SK-N-SH (cell line): ENCODE measurements around the gene SMIM24. TPM values are rescaled to one million over a fixed set of nuclear protein-coding genes. Genes with fewer than 3 reads are reported as not detected.

Experiments
- CTCF ChIA-PET: fragments of 300-600, 350-600 bp; formaldehyde crosslinking; extraction: SDS; loops from one replicate; lab custom pipeline; 2021; lab: Yijun Ruan, JAX
- POLR2A ChIA-PET: fragments of 350-600 bp; sonication (Branson Sonifier 250); formaldehyde crosslinking; extraction: SDS; loops from one replicate; lab custom pipeline; 2020; ENCODE audit warnings: antibody characterized with exemption, inconsistent platforms; lab: Yijun Ruan, JAX
- DNase-seq: peaks from one replicate; pipeline ENCODE4 v3.0.0; 2012
- H2AFZ ChIP-seq: fragments of 200-600 bp; sonication (generic); 2 replicates; pipeline ENCODE4 v1.8.1; 2016; ENCODE audit warnings: antibody characterized with exemption, mild to moderate bottlenecking, low read depth
- H3F3A ChIP-seq: fragments of 200-600 bp; sonication (generic); replicated peaks from 2 replicates; pipeline ENCODE3; 2016; ENCODE audit warnings: antibody characterized with exemption, mild to moderate bottlenecking; ENCODE audit not compliant: insufficient read depth
- H3K27ac ChIP-seq, 2 experiments: fragments of 200-500 bp in 1 of 2; fragments of 200-600 bp in 1 of 2; sonication (Bioruptor generic) in 1 of 2; sonication (generic), shearing (Covaris generic) in 1 of 2; 2 replicates each; pipeline versions ENCODE4 v1.5.1 to v1.6.1; 2014 to 2016; ENCODE audit warnings: low read depth in 2 of 2, inconsistent platforms in 1 of 2, low read length in 1 of 2, mild to moderate bottlenecking in 1 of 2, mixed read lengths in 1 of 2
- H3K27me3 ChIP-seq: fragments of 200-600 bp; sonication (generic), shearing (Covaris generic); 2 replicates; pipeline ENCODE4 v1.6.1; 2016; ENCODE audit warnings: mixed run types; ENCODE audit not compliant: insufficient read depth
- H3K36me3 ChIP-seq, 2 experiments: fragments of 200-500 bp in 1 of 2; fragments of 200-600 bp in 1 of 2; sonication (Bioruptor generic) in 1 of 2; sonication (generic) in 1 of 2; replicated peaks in 1 of 2; 2 replicates each; pipeline versions ENCODE3 to v1.5.1; 2014 to 2016; ENCODE audit warnings: low read length in 1 of 2, mild to moderate bottlenecking in 1 of 2; ENCODE audit not compliant: insufficient read depth in 2 of 2, control insufficient read depth in 1 of 2
- H3K4me1 ChIP-seq, 2 experiments: fragments of 200-500 bp in 1 of 2; fragments of 200-600 bp in 1 of 2; sonication (Bioruptor generic) in 1 of 2; sonication (generic), shearing (Covaris generic) in 1 of 2; 2 replicates each; pipeline versions ENCODE4 v1.5.1 to v1.6.1; 2014 to 2016; ENCODE audit warnings: low read depth in 1 of 2, low read length in 1 of 2, mixed run types in 1 of 2; ENCODE audit not compliant: insufficient read depth in 2 of 2, control insufficient read depth in 1 of 2
- H3K4me2 ChIP-seq: fragments of 200-600 bp; sonication (generic), shearing (Covaris generic); 2 replicates; pipeline ENCODE4 v1.6.1; 2017; ENCODE audit warnings: mixed run types
- H3K4me3 ChIP-seq, 2 experiments: fragments of 200-500 bp in 1 of 2; fragments of 200-600 bp in 1 of 2; sonication (Bioruptor generic) in 1 of 2; sonication (generic), shearing (Covaris generic) in 1 of 2; 2 replicates each; pipeline versions ENCODE4 v1.5.1 to v1.8.1; 2014 to 2016; ENCODE audit warnings: low read depth in 2 of 2, inconsistent platforms in 1 of 2, low read length in 1 of 2, mild to moderate bottlenecking in 1 of 2, mixed read lengths in 1 of 2, moderate library complexity in 1 of 2
- H3K79me2 ChIP-seq: fragments of 200-600 bp; sonication (generic); 2 replicates; pipeline ENCODE4 v1.8.1; 2017; ENCODE audit warnings: mild to moderate bottlenecking; ENCODE audit not compliant: insufficient read depth
- H3K9ac ChIP-seq: fragments of 200-600 bp; sonication (generic); 2 replicates; pipeline ENCODE4 v1.6.1; 2017; ENCODE audit warnings: mixed run types
- H3K9me2 ChIP-seq: fragments of 200-600 bp; sonication (generic); 2 replicates; pipeline ENCODE4 v1.6.1; 2017; ENCODE audit warnings: mixed run types
- H3K9me3 ChIP-seq: fragments of 200-600 bp; sonication (generic); 2 replicates; pipeline ENCODE4 v1.6.1; 2017; ENCODE audit warnings: mixed run types, mild to moderate bottlenecking, moderate library complexity
- H4K20me1 ChIP-seq: fragments of 200-600 bp; sonication (generic); 2 replicates; pipeline ENCODE4 v1.6.1; 2017; ENCODE audit warnings: mild to moderate bottlenecking, mixed run types; ENCODE audit not compliant: insufficient read depth
- CHD2 ChIP-seq: fragments of 150-350 bp; IDR thresholded peaks from 2 replicates; pipeline ENCODE4 v1.6.1; 2018; ENCODE audit warnings: low read length; ENCODE audit not compliant: partially characterized antibody
- EZH2phosphoT487 ChIP-seq: fragments of 200-600 bp; sonication (generic); IDR thresholded peaks from 2 replicates; pipeline ENCODE4 v1.6.1; 2017; ENCODE audit warnings: low read depth, mixed run types, mild to moderate bottlenecking, antibody characterized with exemption, moderate library complexity, borderline replicate concordance
- FOXJ3 ChIP-seq: sonication (generic); formaldehyde crosslinking; IDR thresholded peaks from 2 replicates; pipeline ENCODE4 v1.5.1; 2020; ENCODE audit warnings: mild to moderate bottlenecking, missing genetic modification reagents
- MAX ChIP-seq: IDR thresholded peaks from 2 replicates; pipeline ENCODE4 v1.4.0; 2012; ENCODE audit warnings: low read depth
- MXI1 ChIP-seq: IDR thresholded peaks from 2 replicates; pipeline ENCODE4 v1.6.1; 2012; ENCODE audit warnings: mild to moderate bottlenecking, low read depth, low read length, improper control_type of control experiment
- NFIC ChIP-seq: IDR thresholded peaks from 2 replicates; pipeline ENCODE4 v1.4.0; 2012; ENCODE audit warnings: borderline replicate concordance
- NRF1 ChIP-seq: IDR thresholded peaks from 2 replicates; pipeline ENCODE4 v1.6.1; 2012; ENCODE audit warnings: low read depth, mild to moderate bottlenecking, low read length
- POLR2AphosphoS5 ChIP-seq: IDR thresholded peaks from 2 replicates; pipeline ENCODE4 v1.6.1; 2012; ENCODE audit warnings: low read depth, low read length
- RAD21 ChIP-seq: IDR thresholded peaks from 2 replicates; pipeline ENCODE4 v1.6.1; 2012; ENCODE audit warnings: mild to moderate bottlenecking, low read length
- RCOR1 ChIP-seq: fragments of 150-350 bp; IDR thresholded peaks from 2 replicates; pipeline ENCODE4 v1.6.1; 2017; ENCODE audit warnings: antibody characterized with exemption, low read length
- RFX5 ChIP-seq: IDR thresholded peaks from 2 replicates; pipeline ENCODE4 v1.6.1; 2012; ENCODE audit warnings: mild to moderate bottlenecking, improper control_type of control experiment, low read length
- RXRA ChIP-seq: IDR thresholded peaks from 2 replicates; pipeline ENCODE4 v1.4.0; 2012; ENCODE audit warnings: low read depth, mild to moderate bottlenecking, borderline replicate concordance
- SIN3A ChIP-seq: IDR thresholded peaks from 2 replicates; pipeline ENCODE4 v1.6.1; 2012; ENCODE audit warnings: low read depth, mild to moderate bottlenecking, low read length, moderate library complexity, borderline replicate concordance
- SMC3 ChIP-seq: IDR thresholded peaks from 2 replicates; pipeline ENCODE4 v1.6.1; 2012; ENCODE audit warnings: low read depth, low read length, improper control_type of control experiment
- TCF12 ChIP-seq: IDR thresholded peaks from 2 replicates; pipeline ENCODE4 v1.4.0; 2012
- USF2 ChIP-seq: fragments of 150-350 bp; IDR thresholded peaks from 2 replicates; pipeline ENCODE4 v1.6.1; 2017; ENCODE audit warnings: antibody characterized with exemption, low read length, low read depth, borderline replicate concordance
- YY1 ChIP-seq: IDR thresholded peaks from 2 replicates; pipeline ENCODE4 v1.4.0; 2012; ENCODE audit warnings: low read depth, mild to moderate bottlenecking
- WGBS: methylation state at CpG from one replicate; pipeline ENCODE4 v1.1.6; 2017; ENCODE audit warnings: low lambda C conversion rate; 5-methylcytosine and 5-hydroxymethylcytosine counted together
- polyA plus RNA-seq, 3 experiments: library from polyadenylated mRNA; depleted of rRNA; stranded (reverse); fragments of >200 nt; gene quantifications; 2 replicates each; pipeline ENCODE4 v1.2.3, GENCODE V29; 2012
- TF ChIP-seq, protein P1 (sequence below): fragments of 200-600 bp; sonication (generic); IDR thresholded peaks from 2 replicates; pipeline ENCODE4 v1.6.1; 2017; ENCODE audit warnings: antibody characterized with exemption, mild to moderate bottlenecking, moderate library complexity
- TF ChIP-seq, protein P2 (sequence below): IDR thresholded peaks from 2 replicates; pipeline ENCODE4 v1.4.0; 2012; ENCODE audit warnings: low read depth, borderline replicate concordance

Gene SMIM24
- polyA plus RNA-seq, 1 of the 3 experiments (the other 2 are of a cell fraction), result 0.12 TPM

DNA sequence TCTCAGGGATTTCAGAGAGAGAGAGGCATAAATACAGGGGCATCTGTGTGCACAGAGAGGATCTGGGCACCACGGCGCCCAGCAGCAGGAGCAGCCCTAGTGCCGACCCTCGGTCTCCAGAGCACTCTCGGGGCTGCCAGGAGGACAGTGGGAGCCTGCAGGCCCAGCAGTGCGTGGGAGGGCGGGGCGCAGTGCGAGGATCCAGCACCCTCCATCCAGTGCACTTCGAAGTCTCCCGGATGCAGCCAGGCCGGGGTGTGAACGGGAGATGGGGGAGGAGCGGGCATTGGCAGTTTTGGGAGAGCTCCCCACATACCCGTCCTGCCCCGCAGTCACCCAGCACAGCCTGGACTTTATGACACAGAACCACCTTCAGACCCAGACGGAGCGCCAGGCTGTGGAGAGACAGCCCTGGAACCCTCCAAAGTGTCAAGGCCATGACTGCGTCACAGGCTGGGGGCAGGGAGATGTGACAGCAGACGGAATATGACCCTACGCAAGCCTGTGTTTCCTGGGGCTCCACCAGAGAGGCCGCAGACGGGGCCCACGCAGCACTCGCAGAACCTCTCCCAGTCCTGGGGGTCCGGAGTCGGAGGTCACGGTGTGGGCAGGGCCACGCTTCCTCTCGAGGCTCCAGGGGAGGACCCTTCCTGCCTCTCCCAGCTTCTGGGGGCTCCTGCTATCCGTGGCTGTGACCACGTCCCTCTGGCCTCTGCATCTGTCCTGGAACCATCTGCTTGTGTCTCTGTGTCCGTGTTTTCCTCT is 43.9 kb upstream of the SMIM24 start:
- no peaks in the 10 kb centered on the region for H3K27me3 ChIP-seq
- H3F3A ChIP-seq, result no peaks in the 10 kb centered on the region
- H3K4me1 ChIP-seq, result peaks cover 0 to 13% of the 10 kb centered on the region in 2 experiments; a peak in 1 of 4 replicates
- POLR2A ChIA-PET, result no interaction called here
- H3K4me3 ChIP-seq, result no peak overlapping the region
- no peak overlapping the region for H3K4me2 ChIP-seq
- H3K9me2 ChIP-seq, result no peaks in the 10 kb centered on the region
- H3K27ac ChIP-seq, result no peak overlapping the region
- no peak for TF ChIP-seq CHD2
- no peak for TF ChIP-seq YY1
- no peak for TF ChIP-seq POLR2AphosphoS5
- TF ChIP-seq MXI1, result no peak
- TF ChIP-seq NFIC, result no peak
- no peak for TF ChIP-seq SMC3
- TF ChIP-seq, protein P1, sequence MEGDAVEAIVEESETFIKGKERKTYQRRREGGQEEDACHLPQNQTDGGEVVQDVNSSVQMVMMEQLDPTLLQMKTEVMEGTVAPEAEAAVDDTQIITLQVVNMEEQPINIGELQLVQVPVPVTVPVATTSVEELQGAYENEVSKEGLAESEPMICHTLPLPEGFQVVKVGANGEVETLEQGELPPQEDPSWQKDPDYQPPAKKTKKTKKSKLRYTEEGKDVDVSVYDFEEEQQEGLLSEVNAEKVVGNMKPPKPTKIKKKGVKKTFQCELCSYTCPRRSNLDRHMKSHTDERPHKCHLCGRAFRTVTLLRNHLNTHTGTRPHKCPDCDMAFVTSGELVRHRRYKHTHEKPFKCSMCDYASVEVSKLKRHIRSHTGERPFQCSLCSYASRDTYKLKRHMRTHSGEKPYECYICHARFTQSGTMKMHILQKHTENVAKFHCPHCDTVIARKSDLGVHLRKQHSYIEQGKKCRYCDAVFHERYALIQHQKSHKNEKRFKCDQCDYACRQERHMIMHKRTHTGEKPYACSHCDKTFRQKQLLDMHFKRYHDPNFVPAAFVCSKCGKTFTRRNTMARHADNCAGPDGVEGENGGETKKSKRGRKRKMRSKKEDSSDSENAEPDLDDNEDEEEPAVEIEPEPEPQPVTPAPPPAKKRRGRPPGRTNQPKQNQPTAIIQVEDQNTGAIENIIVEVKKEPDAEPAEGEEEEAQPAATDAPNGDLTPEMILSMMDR, result no peak
- TF ChIP-seq FOXJ3 (CRISPR knock-in tag), result no peak
- no peak for TF ChIP-seq SIN3A
- no peak for TF ChIP-seq NRF1
- no peak for TF ChIP-seq RAD21
- TF ChIP-seq RXRA, result no peak
- WGBS, result 97% methylated on average over 16 of the region's 33 CpGs
- no peak for DNase-seq
- peaks cover 46% of the 10 kb centered on the region for H4K20me1 ChIP-seq
- no peak overlapping the region for H2AFZ ChIP-seq
- H3K36me3 ChIP-seq, result peaks cover 11 to 35% of the 10 kb centered on the region in 2 experiments
- no peak overlapping the region for H3K9ac ChIP-seq
- H3K9me3 ChIP-seq, result no peaks in the 10 kb centered on the region
- CTCF ChIA-PET, result no interaction called here
- H3K79me2 ChIP-seq, result peaks cover 47% of the 10 kb centered on the region

DNA sequence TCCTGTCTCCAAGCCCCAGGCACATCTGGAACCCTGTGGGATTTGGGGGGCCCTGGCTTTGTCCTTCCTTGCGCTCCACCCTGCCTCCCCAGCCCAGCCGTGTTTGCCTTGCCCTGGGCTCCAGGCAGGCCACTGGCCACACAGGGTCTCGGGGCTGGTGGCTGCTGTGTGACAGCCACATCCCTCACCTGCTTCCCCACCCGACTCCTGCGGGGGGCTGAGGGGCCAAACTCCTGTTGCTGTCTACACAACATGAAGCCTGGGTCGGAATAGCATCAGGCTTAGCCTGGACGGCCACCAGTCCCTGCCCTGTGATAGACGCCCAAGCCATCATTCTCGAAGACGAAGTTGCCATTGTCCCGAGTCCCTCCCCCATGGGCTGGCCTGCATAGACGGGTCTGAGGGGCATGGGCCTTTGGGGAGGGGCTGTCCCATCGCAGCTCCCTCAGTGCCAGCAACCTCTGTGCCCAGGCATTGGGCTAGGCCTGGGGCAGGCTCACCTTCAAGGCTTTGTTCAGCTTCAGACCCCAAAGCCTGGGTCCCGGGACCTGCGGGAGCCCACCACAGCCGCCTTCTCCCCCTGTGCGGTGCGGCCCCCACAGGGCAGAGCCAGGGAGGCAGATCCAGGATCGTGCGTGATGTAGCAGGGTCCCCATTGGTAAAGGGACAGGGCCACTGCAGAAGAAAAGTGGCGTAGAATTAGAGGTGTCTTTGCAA is 43.2 kb upstream of the SMIM24 start:
- Histone ChIP-seq H3K27ac (no peak overlapping the region), H3K4me1 (peaks cover 0 to 13% of the 10 kb centered on the region in 2 experiments; a peak in 1 of 4 replicates), H3K4me2 (no peak overlapping the region), H3K4me3 (no peak overlapping the region), H3K27me3 (no peaks in the 10 kb centered on the region), H3K9me2 (no peaks in the 10 kb centered on the region), H3K9ac (no peak overlapping the region), H3K36me3 (peaks cover 11 to 35% of the 10 kb centered on the region in 2 experiments), H4K20me1 (peaks cover 54% of the 10 kb centered on the region), H2AFZ (no peak overlapping the region), H3F3A (no peaks in the 10 kb centered on the region), H3K9me3 (no peaks in the 10 kb centered on the region), H3K79me2 (peaks cover 55% of the 10 kb centered on the region)
- WGBS, result 98% methylated on average over 12 of the region's 21 CpGs
- DNase-seq, result no peak
- ChIA-PET POLR2A (no interaction called here), CTCF (no interaction called here)
- no peak for TF ChIP-seq RCOR1
- TF ChIP-seq MAX, result no peak
- TF ChIP-seq TCF12, result no peak
- TF ChIP-seq, protein P2, sequence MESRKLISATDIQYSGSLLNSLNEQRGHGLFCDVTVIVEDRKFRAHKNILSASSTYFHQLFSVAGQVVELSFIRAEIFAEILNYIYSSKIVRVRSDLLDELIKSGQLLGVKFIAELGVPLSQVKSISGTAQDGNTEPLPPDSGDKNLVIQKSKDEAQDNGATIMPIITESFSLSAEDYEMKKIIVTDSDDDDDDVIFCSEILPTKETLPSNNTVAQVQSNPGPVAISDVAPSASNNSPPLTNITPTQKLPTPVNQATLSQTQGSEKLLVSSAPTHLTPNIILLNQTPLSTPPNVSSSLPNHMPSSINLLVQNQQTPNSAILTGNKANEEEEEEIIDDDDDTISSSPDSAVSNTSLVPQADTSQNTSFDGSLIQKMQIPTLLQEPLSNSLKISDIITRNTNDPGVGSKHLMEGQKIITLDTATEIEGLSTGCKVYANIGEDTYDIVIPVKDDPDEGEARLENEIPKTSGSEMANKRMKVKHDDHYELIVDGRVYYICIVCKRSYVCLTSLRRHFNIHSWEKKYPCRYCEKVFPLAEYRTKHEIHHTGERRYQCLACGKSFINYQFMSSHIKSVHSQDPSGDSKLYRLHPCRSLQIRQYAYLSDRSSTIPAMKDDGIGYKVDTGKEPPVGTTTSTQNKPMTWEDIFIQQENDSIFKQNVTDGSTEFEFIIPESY, result no peak
- no peak for TF ChIP-seq RFX5
- TF ChIP-seq EZH2phosphoT487, result no peak
- TF ChIP-seq RAD21, result no peak
- no peak for TF ChIP-seq NRF1
- TF ChIP-seq CHD2, result no peak
- TF ChIP-seq FOXJ3 (CRISPR knock-in tag), result no peak
- TF ChIP-seq NFIC, result no peak
- TF ChIP-seq, protein P1, result no peak
- no peak for TF ChIP-seq USF2
